Ascending aorta (tissue), 2 donors: ENCODE results near the gene CFAP157. TPM values are rescaled to one million over a fixed set of nuclear protein-coding genes. Genes with fewer than 3 reads are reported as not detected.

Experiments
- DNase-seq, 2 donors: peaks; one replicate each; pipeline ENCODE4 v3.0.0-alpha.2; 2019; ENCODE audit warnings: low spot score in 2 of 2
- H3K27ac ChIP-seq, 2 donors: fragments of 200-600 bp; sonication (generic); one replicate each; pipeline ENCODE4 v1.5.1; 2016 to 2017; ENCODE audit warnings: mild to moderate bottlenecking in 1 of 2
- H3K27me3 ChIP-seq: fragments of 200-600 bp; sonication (generic); one replicate; pipeline ENCODE4 v1.5.1; 2017
- H3K36me3 ChIP-seq, 2 donors: fragments of 200-600 bp; sonication (generic); one replicate each; pipeline ENCODE4 v1.5.1; 2016
- H3K4me1 ChIP-seq, 2 donors: fragments of 200-600 bp; sonication (generic); one replicate each; pipeline ENCODE4 v1.5.1; 2016 to 2017; ENCODE audit warnings: mild to moderate bottlenecking in 1 of 2
- H3K4me3 ChIP-seq, 2 donors: fragments of 200-600 bp; sonication (generic); one replicate each; pipeline ENCODE4 v1.5.1; 2016 to 2017; ENCODE audit warnings: mild to moderate bottlenecking in 1 of 2
- H3K9me3 ChIP-seq, 2 donors: fragments of 200-600 bp; sonication (generic); one replicate each; pipeline ENCODE4 v1.5.1; 2016
- intact Hi-C: fragments of 100-400 bp; cut with DNase I; formaldehyde crosslinking; loops from one replicate; pipeline ENCODE4 v1.15.1; 2023
- total RNA-seq: library from RNA; depleted of rRNA; stranded (reverse); fragments of >200 nt; gene quantifications from one replicate; pipeline ENCODE4 v1.1.0, GENCODE V29; 2016
- TF ChIP-seq, protein P1 (sequence below), 3 experiments: fragments of 200-600 bp in 2 of 3; fragments of 450-650 bp in 1 of 3; sonication (generic) in 2 of 3; IDR thresholded peaks; one replicate each; pipeline ENCODE4 v1.5.1; 2016 to 2019; ENCODE audit warnings: antibody characterized with exemption in 3 of 3, mild to moderate bottlenecking in 1 of 3, moderate library complexity in 1 of 3

CFAP157 gene
- total RNA-seq, 1 donor from 2014 or later: not detected

DNA sequence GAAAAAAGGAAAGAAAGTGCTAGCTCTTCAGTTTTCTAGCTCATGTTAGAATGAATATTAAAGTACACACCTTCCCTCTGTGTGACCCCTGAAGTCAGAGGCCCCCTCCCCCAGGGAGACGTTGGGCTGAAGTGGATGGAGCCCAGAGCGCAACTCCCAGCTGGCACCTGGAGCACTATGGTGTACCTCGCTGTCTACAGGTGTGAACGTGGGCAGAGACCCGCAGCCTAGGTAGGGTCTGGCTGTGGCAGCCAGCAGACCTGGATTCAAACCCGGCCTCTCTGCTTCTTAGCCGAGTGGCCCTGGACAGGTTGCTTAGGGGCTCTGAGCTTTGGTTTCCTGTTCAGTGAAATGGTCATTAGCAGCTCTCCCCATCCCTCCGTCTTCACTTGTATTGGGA, 22.0 kb downstream of the CFAP157 start:
- TF ChIP-seq, protein P1, sequence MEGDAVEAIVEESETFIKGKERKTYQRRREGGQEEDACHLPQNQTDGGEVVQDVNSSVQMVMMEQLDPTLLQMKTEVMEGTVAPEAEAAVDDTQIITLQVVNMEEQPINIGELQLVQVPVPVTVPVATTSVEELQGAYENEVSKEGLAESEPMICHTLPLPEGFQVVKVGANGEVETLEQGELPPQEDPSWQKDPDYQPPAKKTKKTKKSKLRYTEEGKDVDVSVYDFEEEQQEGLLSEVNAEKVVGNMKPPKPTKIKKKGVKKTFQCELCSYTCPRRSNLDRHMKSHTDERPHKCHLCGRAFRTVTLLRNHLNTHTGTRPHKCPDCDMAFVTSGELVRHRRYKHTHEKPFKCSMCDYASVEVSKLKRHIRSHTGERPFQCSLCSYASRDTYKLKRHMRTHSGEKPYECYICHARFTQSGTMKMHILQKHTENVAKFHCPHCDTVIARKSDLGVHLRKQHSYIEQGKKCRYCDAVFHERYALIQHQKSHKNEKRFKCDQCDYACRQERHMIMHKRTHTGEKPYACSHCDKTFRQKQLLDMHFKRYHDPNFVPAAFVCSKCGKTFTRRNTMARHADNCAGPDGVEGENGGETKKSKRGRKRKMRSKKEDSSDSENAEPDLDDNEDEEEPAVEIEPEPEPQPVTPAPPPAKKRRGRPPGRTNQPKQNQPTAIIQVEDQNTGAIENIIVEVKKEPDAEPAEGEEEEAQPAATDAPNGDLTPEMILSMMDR (IDR thresholded peaks at IDR 0.05): no peak
- no peak for DNase-seq
- Histone ChIP-seq H3K4me1 (peaks cover 2 to 9% of the 10 kb centered on the region in 2 donors), H3K4me3 (no peak overlapping the region), H3K27me3 (no peaks in the 10 kb centered on the region), H3K9me3 (no peaks in the 10 kb centered on the region), H3K27ac (no peak overlapping the region), H3K36me3 (peaks cover 0 to 19% of the 10 kb centered on the region in 2 donors)
- intact Hi-C loops: no loop called here

DNA sequence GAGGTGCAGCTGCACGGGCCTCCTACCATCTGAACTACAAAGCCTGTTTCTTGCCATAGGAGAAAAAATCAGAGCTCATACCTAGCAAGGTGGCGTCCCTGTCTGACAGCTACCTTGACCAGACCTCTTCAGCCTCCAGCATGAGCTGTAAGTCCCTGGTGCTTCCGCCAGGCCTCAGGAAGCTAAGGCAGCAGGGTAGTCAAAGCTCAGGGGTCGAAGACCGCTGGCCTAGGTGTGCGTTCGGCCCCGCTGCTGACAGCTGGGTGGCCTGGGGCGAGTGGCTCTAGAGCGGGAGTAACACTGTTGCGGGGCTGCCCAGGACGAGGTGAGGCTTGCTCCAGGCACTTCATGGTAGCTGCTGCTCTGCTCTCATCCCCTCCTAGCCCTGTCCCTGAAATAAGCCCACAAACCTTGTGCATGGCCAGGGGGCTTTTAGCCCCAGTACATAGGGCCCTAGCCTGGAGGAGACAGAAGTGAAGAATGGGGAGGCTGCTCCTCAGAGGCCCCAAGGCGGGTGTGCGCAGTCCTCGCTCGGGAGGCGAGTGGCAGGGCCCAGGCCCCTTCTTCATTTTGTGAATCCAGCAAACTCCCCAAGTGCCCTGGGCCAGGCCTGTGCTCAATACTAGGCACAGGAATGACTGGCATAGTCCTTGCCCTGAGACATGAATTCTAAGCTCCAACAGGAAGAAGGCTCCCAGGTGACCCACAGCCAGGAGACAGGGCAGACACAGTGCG, 22.9 kb downstream of the CFAP157 start:
- Histone ChIP-seq H3K27ac (no peak overlapping the region), H3K4me3 (no peak overlapping the region), H3K4me1 (peaks cover 7% of the 10 kb centered on the region in 2 donors), H3K36me3 (peaks cover 0 to 19% of the 10 kb centered on the region in 2 donors), H3K9me3 (no peaks in the 10 kb centered on the region), H3K27me3 (no peaks in the 10 kb centered on the region)
- no peak for DNase-seq
- TF ChIP-seq, protein P1 (IDR thresholded peaks at IDR 0.05): no peak
- intact Hi-C loops: no loop called here

DNA sequence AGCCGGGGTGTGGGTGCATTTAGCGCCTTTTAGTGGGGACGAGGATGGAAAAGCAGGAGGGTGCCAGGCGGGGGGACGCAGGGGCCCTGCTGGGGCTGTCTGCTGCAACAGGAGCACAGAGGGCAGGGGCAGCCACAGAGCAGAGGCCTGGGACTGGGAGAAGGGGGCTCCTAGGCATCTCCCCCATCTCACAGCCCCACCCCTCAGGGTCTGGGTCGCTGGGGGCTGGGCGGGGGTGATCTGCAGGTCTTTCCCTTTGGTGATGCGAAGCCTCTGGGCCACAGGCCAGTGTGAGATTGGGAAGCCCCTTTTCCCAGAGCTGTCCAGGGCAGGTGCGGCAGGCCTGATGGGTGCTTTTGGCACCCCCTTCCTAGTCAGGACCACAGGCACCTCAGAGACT, 23.5 kb downstream of the CFAP157 start:
- Histone ChIP-seq H3K27ac (no peak overlapping the region), H3K4me3 (no peak overlapping the region), H3K27me3 (no peaks in the 10 kb centered on the region), H3K36me3 (peaks cover 0 to 19% of the 10 kb centered on the region in 2 donors), H3K4me1 (peaks cover 6 to 7% of the 10 kb centered on the region in 2 donors), H3K9me3 (no peaks in the 10 kb centered on the region)
- TF ChIP-seq, protein P1 (IDR thresholded peaks at IDR 0.05): no peak
- DNase-seq: no peak
- intact Hi-C loops: no loop called here

DNA sequence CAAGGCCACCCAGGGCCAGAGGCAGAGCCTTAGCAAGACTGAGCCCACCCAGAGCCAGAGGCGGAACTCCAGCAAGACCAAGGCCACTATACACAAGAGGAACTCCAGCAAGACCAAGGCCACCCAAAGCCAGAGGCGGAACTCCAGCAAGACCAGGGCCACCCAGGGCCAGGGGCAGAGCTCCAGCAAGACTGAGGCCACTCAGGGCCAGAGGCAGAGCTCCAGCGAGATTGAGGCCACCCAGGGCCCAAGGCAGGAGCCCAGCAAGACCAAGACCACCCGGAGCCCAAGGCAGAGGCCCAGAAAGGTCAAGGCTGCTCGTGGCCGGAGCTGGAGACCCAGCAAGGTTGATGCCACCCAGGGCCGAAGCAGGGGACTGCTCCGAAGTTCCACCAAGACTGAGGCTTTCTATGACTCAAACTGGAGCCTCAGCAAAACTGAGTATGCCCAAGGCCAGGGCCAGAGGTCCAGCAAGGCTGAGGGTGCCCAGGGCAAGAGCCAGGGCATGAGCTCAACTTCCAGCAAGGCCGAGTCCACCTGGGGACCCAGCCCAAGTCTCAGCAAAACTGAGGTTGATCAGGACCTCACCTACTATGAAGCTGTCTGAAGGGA, 24.1 kb downstream of the CFAP157 start:
- TF ChIP-seq, protein P1 (IDR thresholded peaks at IDR 0.05): no peak
- no peak overlapping the region for H3K4me3 ChIP-seq
- no peak overlapping the region for H3K27ac ChIP-seq
- intact Hi-C loops: no loop called here
- peaks cover 0 to 19% of the 10 kb centered on the region in 2 donors for H3K36me3 ChIP-seq
- peaks cover 6 to 7% of the 10 kb centered on the region in 2 donors for H3K4me1 ChIP-seq
- no peaks in the 10 kb centered on the region for H3K9me3 ChIP-seq
- H3K27me3 ChIP-seq: no peaks in the 10 kb centered on the region
- DNase-seq: no peak

DNA sequence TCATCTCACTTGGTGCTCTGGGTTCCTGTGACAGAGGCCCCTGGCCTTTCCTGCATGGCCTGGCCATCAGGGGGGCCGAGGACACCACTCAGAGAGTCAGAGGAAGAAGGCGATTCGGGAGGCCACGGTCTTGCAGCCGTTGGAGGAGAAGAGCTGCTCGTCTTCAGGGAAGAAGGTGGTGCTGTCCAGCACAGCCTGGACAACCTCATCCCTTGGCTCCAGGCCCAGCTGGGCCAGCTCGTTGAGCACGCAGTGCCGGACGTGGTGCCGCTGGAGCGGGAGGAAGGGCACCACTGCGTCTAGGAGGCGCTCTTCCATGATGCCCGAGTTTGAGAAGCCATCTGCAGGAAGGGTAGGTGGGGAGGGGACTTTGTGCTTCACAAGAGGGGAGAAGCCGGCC, 25.1 kb downstream of the CFAP157 start:
- Histone ChIP-seq H3K27ac (no peak overlapping the region), H3K36me3 (peaks cover 0 to 19% of the 10 kb centered on the region in 2 donors), H3K27me3 (no peaks in the 10 kb centered on the region), H3K4me1 (peaks cover 6 to 7% of the 10 kb centered on the region in 2 donors), H3K9me3 (no peaks in the 10 kb centered on the region), H3K4me3 (no peak overlapping the region)
- TF ChIP-seq, protein P1 (IDR thresholded peaks at IDR 0.05): no peak
- DNase-seq: no peak
- intact Hi-C loops: no loop called here
